ENCODE data around the gene LRRC45.

DNA sequence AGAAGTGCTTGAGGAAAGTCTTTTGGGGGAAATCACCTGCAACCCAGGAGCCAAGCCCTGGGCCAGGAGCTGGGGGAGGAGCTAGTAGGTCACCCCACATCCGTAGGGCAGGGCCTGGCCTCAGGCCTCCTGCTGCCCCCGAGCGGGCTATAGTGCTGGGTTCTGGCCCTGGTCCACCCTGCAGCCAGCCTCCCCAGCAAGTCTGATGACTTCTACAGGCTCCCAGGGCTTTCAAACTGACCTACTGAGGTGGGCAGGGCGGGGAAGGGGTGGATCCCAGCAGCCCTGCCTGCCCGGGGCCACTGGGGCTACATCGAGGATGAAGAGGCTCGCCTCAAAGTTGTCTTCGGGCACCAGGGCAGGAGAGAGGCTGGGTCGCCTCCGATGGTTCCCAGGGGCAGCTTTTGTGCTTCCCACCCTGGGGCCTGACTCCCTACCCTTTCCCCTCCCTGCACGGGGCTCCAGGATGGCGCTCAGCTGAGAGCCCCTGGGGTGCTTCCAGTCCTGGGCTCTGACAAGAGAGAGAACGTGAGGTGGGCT lies 5.4 kb upstream of the LRRC45 start:
- TF ChIP-seq, protein P1, sequence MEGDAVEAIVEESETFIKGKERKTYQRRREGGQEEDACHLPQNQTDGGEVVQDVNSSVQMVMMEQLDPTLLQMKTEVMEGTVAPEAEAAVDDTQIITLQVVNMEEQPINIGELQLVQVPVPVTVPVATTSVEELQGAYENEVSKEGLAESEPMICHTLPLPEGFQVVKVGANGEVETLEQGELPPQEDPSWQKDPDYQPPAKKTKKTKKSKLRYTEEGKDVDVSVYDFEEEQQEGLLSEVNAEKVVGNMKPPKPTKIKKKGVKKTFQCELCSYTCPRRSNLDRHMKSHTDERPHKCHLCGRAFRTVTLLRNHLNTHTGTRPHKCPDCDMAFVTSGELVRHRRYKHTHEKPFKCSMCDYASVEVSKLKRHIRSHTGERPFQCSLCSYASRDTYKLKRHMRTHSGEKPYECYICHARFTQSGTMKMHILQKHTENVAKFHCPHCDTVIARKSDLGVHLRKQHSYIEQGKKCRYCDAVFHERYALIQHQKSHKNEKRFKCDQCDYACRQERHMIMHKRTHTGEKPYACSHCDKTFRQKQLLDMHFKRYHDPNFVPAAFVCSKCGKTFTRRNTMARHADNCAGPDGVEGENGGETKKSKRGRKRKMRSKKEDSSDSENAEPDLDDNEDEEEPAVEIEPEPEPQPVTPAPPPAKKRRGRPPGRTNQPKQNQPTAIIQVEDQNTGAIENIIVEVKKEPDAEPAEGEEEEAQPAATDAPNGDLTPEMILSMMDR (IDR thresholded peaks at IDR 0.05; ENCODE audit: low read depth, low read length, poor library complexity, severe bottlenecking) = no peak
- no peak for TF ChIP-seq EZH2phosphoT487 (IDR thresholded peaks at IDR 0.05; ENCODE audit: borderline replicate concordance, low read length)
